Loucy (cell line): ENCODE data around the gene GAREM2.

ENCODE experiments used
- H2AFZ ChIP-seq: fragments of 200-600 bp; sonication (generic); 2 replicates; pipeline ENCODE4 v1.6.0; 2016; ENCODE audit warnings: antibody characterized with exemption, mild to moderate bottlenecking, low read length, moderate library complexity
- H3F3A ChIP-seq: fragments of 200-600 bp; 2 replicates; pipeline ENCODE4 v1.6.0; 2016; ENCODE audit warnings: antibody characterized with exemption, low read depth, mild to moderate bottlenecking
- H3K27me3 ChIP-seq: fragments of 200-600 bp; sonication (generic); 2 replicates; pipeline ENCODE4 v1.6.1; 2014; ENCODE audit warnings: low read length, mild to moderate bottlenecking; ENCODE audit not compliant: insufficient read depth, poor library complexity, severe bottlenecking
- H3K36me3 ChIP-seq: fragments of 200-600 bp; sonication (generic); 2 replicates; pipeline ENCODE4 v1.6.1; 2016; ENCODE audit warnings: low read length; ENCODE audit not compliant: insufficient read depth
- H3K4me1 ChIP-seq: fragments of 200-600 bp; sonication (generic); 2 replicates; pipeline ENCODE4 v1.5.1; 2014; ENCODE audit warnings: low read length, mild to moderate bottlenecking; ENCODE audit not compliant: insufficient read depth, poor library complexity, severe bottlenecking
- H3K4me2 ChIP-seq: fragments of 200-600 bp; sonication (generic); 2 replicates; pipeline ENCODE4 v1.6.0; 2014; ENCODE audit warnings: antibody characterized with exemption, low read length, low read depth, mild to moderate bottlenecking; ENCODE audit not compliant: poor library complexity, severe bottlenecking
- H3K4me3 ChIP-seq: fragments of 200-600 bp; sonication (generic); 2 replicates; pipeline ENCODE4 v1.5.1; 2014; ENCODE audit warnings: low read length, mild to moderate bottlenecking, mixed read lengths; ENCODE audit not compliant: poor library complexity, severe bottlenecking
- H3K79me2 ChIP-seq: fragments of 200-600 bp; sonication (generic); 2 replicates; pipeline ENCODE4 v1.6.1; 2014; ENCODE audit warnings: low read length; ENCODE audit not compliant: insufficient read depth
- H3K9ac ChIP-seq: fragments of 200-600 bp; sonication (generic); 2 replicates; pipeline ENCODE4 v1.6.0; 2014; ENCODE audit warnings: mild to moderate bottlenecking, low read depth, low read length, moderate library complexity; ENCODE audit not compliant: poor library complexity, severe bottlenecking
- H3K9me2 ChIP-seq: fragments of 200-600 bp; sonication (generic); replicated peaks from 2 replicates; pipeline ENCODE4 v1.6.1; 2016; ENCODE audit warnings: low read depth, low read length, mixed read lengths
- H3K9me3 ChIP-seq: fragments of 200-600 bp; sonication (generic); 2 replicates; pipeline ENCODE4 v1.6.1; 2014; ENCODE audit warnings: mild to moderate bottlenecking, antibody characterized with exemption, low read length, low read depth; ENCODE audit not compliant: insufficient read depth
- H4K20me1 ChIP-seq: fragments of 200-600 bp; sonication (generic); 2 replicates; pipeline ENCODE4 v1.6.0; 2014; ENCODE audit warnings: antibody characterized with exemption, low read length, mild to moderate bottlenecking; ENCODE audit not compliant: insufficient read depth, poor library complexity, severe bottlenecking
- CTCF ChIP-seq: fragments of 200-600 bp; sonication (generic); conservative IDR thresholded peaks from 2 replicates; pipeline ENCODE4 v1.5.1; 2014; ENCODE audit warnings: mild to moderate bottlenecking, antibody characterized with exemption, low read length
- EZH2phosphoT487 ChIP-seq: fragments of 200-600 bp; IDR thresholded peaks from 2 replicates; pipeline ENCODE4 v1.6.1; 2018; ENCODE audit warnings: antibody characterized with exemption, mild to moderate bottlenecking, moderate library complexity, borderline replicate concordance

The GAREM2 gene

GRCh38 chr2:26128176-26128575 lies 44.7 kb upstream of the GAREM2 start:
- Histone ChIP-seq H4K20me1 (peaks cover 4% of the 10 kb centered on the region), H3K9ac (no peak overlapping the region), H3K27me3 (no peaks in the 10 kb centered on the region), H3K4me1 (no peaks in the 10 kb centered on the region), H3K4me3 (no peak overlapping the region), H3K4me2 (no peak overlapping the region), H3K36me3 (peaks cover 43% of the 10 kb centered on the region), H2AFZ (no peak overlapping the region), H3K9me3 (no peaks in the 10 kb centered on the region), H3K9me2 (no peaks in the 10 kb centered on the region), H3K79me2 (peaks cover 16% of the 10 kb centered on the region), H3F3A (no peaks in the 10 kb centered on the region)
- TF ChIP-seq CTCF (no peak), EZH2phosphoT487 (no peak)

- Histone ChIP-seq H3F3A (no peaks in the 10 kb centered on the region), H3K79me2 (peaks cover 10% of the 10 kb centered on the region; the same call in 1 of the 2 replicates), H3K9me3 (no peaks in the 10 kb centered on the region), H3K36me3 (peaks cover 64% of the 10 kb centered on the region), H3K9ac (no peak overlapping the region), H3K27me3 (no peaks in the 10 kb centered on the region), H4K20me1 (peaks cover 4% of the 10 kb centered on the region), H3K9me2 (no peaks in the 10 kb centered on the region), H3K4me2 (no peak overlapping the region), H3K4me3 (no peak overlapping the region), H2AFZ (no peak overlapping the region), H3K4me1 (no peaks in the 10 kb centered on the region)
- TF ChIP-seq CTCF (no peak), EZH2phosphoT487 (no peak)
These were observed 42.1 kb upstream of the GAREM2 start for GRCh38 chr2:26130763-26131162.

DNA sequence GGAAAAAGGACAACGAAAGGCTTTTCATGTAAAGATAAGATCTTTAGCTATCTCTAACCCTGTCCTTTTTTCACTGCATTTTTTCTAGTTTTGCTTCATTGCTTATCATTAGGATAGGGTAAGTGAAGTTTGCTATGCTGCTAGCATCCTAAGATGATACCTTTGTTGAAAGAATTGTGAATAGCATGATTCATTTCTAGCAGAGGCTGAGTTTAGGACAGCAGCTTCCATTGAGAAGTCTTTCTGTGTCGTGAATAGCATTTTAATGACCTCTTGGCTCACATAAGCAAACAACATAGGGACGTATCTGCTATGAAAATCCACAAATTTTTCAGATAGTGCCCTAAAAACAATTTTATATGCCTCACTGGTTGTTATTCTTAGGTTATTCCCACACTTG lies 36.4 kb upstream of the GAREM2 start:
- no peak for TF ChIP-seq EZH2phosphoT487
- TF ChIP-seq CTCF = no peak
- Histone ChIP-seq H3F3A (no peaks in the 10 kb centered on the region), H3K9ac (no peak overlapping the region), H3K9me3 (no peaks in the 10 kb centered on the region), H3K36me3 (peaks cover 42% of the 10 kb centered on the region; the same call in 1 of the 2 replicates), H3K27me3 (no peaks in the 10 kb centered on the region), H3K79me2 (no peaks in the 10 kb centered on the region), H4K20me1 (no peaks in the 10 kb centered on the region), H2AFZ (no peak overlapping the region), H3K4me3 (no peak overlapping the region), H3K4me2 (no peak overlapping the region), H3K9me2 (no peaks in the 10 kb centered on the region), H3K4me1 (no peaks in the 10 kb centered on the region)
